Measurements from ENCODE around the gene MYOD1.

Gene MYOD1

DNA sequence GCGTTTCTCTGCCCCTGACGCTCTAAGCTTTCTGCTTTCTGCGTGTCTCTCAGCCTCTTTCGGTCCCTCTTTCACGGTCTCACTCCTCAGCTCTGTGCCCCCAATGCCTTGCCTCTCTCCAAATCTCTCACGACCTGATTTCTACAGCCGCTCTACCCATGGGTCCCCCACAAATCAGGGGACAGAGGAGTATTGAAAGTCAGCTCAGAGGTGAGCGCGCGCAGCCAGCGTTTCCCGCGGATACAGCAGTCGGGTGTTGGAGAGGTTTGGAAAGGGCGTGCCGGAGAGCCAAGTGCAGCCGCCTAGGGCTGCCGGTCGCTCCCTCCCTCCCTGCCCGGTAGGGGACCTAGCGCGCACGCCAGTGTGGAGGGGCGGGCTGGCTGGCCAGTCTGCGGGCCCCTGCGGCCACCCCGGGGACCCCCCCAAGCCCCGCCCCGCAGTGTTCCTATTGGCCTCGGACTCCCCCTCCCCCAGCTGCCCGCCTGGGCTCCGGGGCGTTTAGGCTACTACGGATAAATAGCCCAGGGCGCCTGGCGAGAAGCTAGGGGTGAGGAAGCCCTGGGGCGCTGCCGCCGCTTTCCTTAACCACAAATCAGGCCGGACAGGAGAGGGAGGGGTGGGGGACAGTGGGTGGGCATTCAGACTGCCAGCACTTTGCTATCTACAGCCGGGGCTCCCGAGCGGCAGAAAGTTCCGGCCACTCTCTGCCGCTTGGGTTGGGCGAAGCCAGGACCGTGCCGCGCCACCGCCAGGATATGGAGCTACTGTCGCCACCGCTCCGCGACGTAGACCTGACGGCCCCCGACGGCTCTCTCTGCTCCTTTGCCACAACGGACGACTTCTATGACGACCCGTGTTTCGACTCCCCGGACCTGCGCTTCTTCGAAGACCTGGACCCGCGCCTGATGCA, at the start of gene MYOD1:
TSS of gene MYOD1 (plus strand) at position 544 of the 910 bp plus-strand sequence. CDS start at position 756, 212 bp downstream.
- no peak for DNase-seq

GRCh38 chr11:17672469-17672868, 46.9 kb upstream of the MYOD1 start:
- DNase-seq: no peak

- no peak for DNase-seq
These were observed 45.4 kb upstream of the MYOD1 start for GRCh38 chr11:17673951-17674350.

GRCh38 chr11:17682848-17683247, 36.5 kb upstream of the MYOD1 start:
- DNase-seq: no peak

DNA sequence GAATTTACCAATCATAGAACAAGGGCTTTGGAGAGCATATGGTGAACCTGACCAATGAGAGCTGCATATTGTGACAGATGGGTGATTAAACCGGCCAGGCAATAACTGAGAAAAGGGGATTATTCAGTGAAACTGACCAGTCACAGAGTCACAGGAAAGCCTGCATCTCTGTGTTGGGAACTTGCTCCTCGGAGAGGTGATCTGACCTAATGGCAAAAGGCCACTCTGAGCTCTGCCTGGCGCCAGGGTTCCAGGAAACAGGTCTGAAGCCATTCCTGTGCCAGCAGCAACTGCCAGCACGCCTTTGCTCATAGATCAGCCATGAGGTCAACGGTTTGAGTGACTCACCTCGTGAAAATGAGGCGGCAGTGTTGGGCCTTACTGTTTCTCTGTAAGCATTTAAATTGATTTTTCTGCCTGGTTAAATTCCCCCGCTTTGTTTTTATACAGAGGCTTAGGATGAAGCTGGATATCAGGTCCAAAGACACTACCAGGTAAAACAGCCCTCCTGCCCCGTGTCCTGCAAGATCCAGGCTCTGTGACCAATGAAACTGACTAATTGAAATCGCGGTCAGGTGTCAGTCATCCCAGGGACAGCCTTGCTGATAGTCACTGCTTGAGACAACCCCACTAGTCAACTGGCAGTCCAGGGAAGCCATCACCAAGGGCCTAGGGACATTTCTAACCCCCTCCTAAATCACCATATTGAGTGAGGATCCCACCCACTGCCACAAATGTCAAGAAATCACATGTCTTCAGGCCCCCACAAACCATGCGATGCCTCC, 35.8 kb upstream of the MYOD1 start:
- no peak for DNase-seq

- no peak for DNase-seq
These were observed 34.8 kb upstream of the MYOD1 start for GRCh38 chr11:17684550-17684949.

DNA sequence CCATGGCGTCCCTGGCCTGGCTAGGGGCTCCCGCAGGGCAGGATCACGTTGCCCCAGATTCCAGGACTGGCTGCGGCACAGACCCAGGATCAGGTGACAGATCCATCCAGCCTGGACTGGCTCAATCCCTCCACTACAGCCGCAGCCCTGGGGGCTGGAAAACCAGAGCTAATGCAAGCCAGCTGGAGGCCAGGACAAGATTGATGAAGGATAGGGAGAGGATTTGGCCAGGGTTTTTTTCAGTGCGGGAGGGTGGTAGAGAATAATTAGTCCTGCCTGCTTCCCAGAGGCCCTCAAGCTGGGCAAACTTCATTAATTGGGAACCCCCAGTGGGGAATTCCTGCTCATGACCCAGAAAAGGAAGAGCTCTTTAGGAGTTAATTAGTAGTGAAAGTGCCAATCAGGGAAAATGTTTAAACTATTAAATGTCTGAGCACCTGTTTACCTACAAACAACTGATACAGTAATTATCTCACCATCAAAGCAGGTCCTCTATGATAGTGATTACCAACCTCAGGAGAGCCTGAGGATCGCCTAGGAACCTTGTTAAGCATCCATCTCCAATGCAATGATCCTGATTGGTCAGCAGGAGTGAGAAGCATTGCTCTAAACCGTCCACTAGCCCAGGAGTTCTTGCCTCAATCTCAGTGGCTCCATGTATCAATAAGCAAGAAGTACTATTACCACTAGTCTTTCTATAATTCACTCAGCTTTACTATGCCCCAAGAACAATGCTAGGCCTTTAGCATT, 33.0 kb upstream of the MYOD1 start:
- no peak for DNase-seq

- no peak for DNase-seq
These were observed 31.3 kb upstream of the MYOD1 start for GRCh38 chr11:17687946-17688670.

- no peak for DNase-seq
These were observed 27.8 kb upstream of the MYOD1 start for GRCh38 chr11:17691550-17691949.

DNA sequence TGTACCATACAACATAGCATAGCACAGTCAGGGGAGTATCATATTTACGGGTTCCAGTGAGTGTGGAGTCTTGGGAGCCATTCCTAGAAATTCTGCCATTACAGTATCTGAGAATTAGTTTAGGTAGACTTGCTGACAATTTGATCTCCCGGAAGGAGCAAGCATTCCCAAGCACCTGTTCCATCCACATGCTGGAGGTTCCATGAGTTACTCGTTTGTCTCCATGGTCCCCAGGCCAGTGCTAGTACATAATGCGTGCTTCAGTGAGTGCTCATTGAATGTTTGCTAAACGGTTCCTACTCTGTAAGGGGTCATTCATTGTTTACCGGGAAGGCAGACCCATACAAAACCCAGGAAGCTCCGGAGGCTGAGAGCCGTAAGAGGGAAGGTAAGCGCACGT, 27.4 kb upstream of the MYOD1 start:
- DNase-seq: no peak

- no peak for DNase-seq
These were observed 26.4 kb upstream of the MYOD1 start for GRCh38 chr11:17692931-17693330.

- no peak for DNase-seq
These were observed 25.8 kb upstream of the MYOD1 start for GRCh38 chr11:17693531-17693930.

DNA sequence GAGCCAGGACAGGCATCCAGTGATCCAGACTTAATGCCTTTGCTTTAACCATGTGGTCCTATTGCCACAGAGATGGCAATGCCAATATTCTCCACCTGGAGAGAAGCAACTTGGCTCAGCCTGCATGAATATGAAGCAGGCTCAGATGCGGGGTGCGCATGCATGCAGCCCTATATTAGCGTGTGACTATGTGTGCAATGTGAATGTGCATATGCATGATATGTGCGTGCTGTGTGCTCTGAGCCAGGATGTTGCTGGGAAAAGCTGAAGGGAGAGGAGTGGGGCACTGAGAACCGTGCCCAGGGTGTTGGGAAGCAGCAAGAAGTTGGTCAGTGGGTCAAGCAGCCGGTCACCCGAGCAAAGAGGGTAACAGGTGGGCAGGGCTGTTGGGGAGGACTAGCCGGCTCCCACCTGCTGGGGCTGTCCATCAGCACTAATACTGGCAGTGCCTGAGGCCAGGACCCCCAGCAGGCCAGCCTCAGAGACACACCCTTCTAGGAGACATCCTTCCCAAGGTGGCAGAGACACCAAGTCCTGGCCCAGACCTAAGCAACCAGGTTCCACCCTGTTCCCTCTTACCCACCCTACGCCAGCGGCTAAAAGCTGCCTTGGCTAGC, 24.8 kb upstream of the MYOD1 start:
- no peak for DNase-seq

- DNase-seq: no peak
These were observed 23.6 kb upstream of the MYOD1 start for GRCh38 chr11:17695454-17696441.

- DNase-seq: no peak
These were observed 22.6 kb upstream of the MYOD1 start for GRCh38 chr11:17696741-17697140.

- no peak for DNase-seq
These were observed 22.0 kb upstream of the MYOD1 start for GRCh38 chr11:17697175-17697949.

- no peak for DNase-seq
These were observed 19.9 kb upstream of the MYOD1 start for GRCh38 chr11:17699147-17700114.

DNA sequence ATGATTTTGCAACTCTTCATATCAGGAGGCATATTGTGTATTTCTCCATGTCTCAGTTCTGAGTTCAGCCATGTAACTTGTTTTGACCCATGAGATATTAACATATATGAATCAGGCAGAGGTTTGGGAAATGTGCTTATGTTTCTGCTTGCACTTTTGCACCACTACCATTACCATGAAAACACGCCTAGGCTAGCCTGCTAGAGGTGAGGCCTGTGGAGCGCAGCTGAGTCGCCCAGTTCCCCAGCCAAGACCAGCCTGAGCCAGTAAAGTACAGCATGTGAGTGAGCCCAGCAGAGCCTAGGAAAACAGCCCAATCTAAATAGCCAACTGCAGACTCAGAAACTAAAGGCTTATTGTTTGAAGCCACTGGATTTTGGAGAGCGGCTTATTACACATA, 18.4 kb upstream of the MYOD1 start:
- DNase-seq: no peak

- no peak for DNase-seq
These were observed 16.5 kb upstream of the MYOD1 start for GRCh38 chr11:17702876-17703275.
